ELR (cell line): ENCODE data around the gene FGB.
"Not testable (repeated sequence)": the region's sequence is repeated elsewhere in the genome, so short reads cannot be mapped to it uniquely, and the experiment has no call there.

Experiments
- DNase-seq: peaks from one replicate; pipeline ENCODE4 v3.0.0-alpha.2; 2015; ENCODE audit warnings: low read depth

FGB gene

DNA sequence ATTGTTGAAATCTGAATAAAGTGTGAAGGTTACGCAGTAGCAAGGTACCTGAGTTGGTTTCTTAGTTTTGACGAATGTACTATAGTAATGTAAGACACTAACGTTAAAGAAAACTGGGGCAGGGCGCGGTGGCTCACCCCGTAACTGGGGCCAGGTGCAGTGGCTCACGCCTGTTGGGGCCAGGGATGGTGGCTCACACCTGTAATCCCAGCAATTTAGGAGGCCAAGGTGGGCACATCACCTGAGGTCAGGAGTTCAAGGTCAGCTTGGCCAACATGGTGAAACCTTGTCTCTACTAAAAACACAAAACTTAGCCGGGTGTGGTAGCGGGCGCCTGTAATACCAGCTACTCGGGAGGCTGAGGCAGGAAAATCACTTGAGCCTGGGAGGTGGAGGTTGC is 34.5 kb downstream of the FGB start:
- not testable (repeated sequence) for DNase-seq

- DNase-seq = no peak
Measured at GRCh38 chr4:154597798-154598774, 35.3 kb downstream of the FGB start.

DNA sequence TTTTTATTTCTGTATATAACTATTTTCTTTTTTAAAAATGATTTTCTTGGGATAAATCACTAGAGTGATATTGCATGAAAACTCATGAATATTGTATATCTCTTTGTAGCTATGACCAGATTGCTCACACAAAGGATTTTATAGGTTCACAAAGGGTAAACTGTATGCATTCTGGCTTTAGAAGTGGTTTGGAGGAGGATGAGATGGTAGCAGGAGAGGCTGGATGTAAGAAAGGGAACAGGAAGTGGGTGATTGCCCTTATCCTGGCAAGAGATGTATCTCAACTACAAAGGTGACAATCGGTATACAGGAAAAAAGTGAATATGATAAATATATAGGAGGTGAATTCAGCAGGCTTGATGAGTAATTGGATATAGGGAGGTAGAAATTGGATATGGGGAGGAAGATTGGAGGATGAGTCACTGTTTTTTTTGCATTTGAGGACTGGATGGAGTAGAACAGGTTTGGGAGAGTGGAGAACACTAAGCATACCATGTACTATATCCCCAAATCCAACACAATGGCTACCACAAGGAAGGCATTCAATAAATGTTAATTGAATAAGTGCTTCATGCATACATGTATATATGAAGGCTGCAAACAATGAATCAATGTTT is 39.7 kb downstream of the FGB start:
- peak; percentile 3 for DNase-seq

- DNase-seq = no peak
Measured at GRCh38 chr4:154603033-154603943, 40.5 kb downstream of the FGB start.

GRCh38 chr4:154604696-154605200 is 41.9 kb downstream of the FGB start:
- DNase-seq = no peak

DNA sequence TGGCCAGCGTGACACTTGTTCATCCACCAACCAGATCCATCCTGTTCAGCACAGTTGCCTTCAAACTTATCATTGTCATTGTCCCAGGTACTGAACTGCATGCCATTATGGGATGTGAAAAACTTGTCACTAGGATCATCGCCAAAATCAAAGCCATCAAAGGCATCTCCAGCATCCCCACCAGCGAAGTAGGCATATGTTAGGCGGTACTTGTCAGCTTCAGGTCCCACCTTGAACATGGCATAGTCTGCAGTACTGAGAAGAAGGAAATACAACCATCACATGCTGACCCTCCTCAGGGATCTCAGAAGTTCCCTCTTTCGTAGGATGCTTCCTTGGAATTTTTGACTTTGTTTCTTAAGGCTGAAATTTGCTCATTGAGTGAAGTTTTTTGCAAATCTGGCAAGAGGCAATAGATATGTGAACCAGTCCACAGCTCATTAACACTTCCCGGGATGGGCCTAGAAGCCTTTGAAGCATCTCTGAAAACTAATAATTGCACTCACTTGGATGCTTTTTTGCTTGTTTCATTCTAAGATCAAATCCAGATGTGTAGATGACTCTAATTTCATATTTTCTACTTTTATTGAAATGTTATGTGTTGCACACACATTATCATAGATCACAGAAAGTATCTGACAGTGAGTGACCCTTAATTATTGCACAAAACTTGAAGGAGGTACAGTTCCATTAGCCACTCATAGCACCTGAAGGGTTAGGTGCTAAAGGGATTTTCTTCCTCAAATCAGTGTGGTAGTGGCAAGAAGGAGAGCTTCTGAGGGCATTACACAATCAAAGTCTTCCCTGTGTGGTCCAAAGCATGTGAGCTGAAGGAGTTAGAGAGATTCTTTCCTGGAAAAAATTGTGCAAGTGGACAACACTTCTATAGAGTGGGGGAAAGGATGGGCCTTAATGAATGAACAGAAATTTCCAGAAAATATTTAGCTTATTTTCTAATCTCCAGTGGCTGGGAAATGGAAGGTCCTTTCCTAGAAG is 44.2 kb downstream of the FGB start:
- no peak for DNase-seq

GRCh38 chr4:154608361-154609252 is 45.8 kb downstream of the FGB start:
- DNase-seq = no peak

DNA sequence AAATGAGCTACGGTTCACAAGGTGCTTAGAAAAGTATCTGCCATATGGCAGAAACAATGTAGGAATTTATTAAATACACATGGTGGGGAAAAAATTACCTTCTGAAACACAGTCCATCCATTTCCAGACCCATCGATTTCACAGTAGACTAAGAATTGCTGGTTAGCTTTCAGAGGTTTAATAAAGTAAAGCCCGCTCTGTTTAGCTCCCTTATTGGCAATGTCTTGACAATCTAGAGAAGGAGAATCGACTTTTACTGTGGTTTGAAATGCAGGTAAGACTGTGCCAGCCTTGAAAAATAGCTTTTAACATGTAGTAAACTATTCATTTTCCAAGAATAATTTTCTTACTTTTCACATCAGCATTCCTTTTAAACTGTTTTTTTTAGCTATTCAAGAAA is 46.7 kb downstream of the FGB start:
- DNase-seq = no peak

GRCh38 chr4:154610582-154610981 is 47.8 kb downstream of the FGB start:
- no peak for DNase-seq

GRCh38 chr4:154611833-154612232 is 49.0 kb downstream of the FGB start:
- no peak for DNase-seq

DNA sequence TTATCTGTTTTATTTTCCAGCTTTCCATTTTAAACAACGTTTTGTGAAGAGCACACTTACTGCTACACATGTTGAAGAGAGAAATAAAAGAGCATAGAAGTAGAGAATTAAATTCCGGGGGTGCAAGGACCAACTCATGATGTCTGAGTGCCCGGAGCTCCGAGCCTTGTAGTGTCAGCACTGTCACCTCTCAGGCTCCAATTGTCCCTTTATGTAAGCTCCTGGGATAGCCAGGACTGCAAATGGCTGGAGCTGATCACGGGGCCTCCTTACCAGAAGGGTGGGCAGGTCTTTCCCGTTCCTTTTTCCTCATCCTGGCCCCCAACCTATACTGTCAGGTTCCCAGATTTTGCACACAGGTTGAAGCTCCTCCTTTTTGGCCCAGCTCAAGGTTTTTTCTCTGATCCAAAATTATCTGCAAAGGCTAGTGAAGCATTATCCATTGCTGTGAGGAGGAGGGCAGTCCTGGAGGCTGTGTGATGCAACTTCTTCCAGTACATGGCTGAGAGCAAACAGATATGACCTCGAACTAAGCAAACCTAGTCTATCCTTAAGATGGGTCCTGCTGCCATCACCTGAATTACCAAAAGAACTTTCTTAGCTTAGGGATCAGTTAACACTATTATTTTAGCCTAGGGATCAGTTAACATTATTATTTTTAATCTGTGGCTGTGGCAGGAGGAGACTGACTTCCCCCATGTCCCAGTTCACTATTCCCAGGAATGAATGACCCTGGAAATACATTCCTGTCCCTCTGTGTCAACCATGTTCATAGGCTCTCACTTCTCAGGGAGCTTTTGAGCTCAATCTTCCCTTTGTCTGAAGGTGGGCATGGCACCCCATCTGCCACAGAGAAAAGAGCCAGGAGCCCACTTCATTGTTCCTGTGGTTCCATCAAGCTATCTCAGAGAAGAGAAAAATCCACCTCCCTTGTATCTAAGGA is 49.9 kb downstream of the FGB start, which contains the start of gene FGG:
TSS of gene FGG (minus strand) at position 185 of the 943 bp plus-strand sequence. CDS start at position 138, 47 bp downstream.
- DNase-seq = no peak

GRCh38 chr4:154614306-154614705 is 51.5 kb downstream of the FGB start:
- DNase-seq = no peak

- no peak for DNase-seq
Measured at GRCh38 chr4:154615211-154615610, 52.4 kb downstream of the FGB start.

DNA sequence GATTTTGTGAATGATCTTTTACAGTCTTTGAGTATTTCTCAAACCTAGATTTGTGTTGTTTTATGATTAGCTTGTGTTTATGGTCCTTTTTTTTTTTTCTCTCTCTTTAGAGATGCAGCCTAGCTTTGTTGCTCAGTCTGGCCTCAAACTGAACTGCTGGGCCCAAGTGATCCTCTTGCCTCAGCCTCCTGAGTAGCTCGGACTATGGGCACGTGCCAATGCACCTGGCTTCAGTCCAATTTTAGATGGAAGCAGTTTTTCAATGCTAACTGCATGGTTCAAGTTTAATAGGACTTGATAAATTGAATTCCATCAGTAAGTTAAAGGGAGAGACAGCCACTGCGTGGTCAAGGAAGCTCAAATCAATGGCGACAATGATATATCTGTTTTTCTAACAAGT is 53.5 kb downstream of the FGB start:
- DNase-seq = no peak

DNA sequence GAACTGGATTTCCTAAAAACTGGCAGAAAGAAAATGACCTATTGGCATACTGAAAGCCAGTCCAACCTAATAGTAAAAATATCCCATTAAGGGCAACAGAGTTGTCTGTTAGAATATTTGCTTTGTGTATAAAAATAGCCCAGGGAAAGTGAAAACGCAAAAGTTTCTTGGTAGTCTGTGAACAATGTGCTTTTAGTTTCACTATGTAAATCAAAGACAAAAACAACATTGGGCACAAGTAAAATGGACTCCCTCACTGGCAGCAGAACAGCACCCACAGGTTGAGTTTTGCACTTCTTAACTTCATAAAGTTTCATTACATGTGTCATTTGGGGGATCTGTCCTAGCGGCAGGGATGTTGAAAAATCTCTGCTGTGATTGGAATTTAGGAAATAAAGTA is 53.9 kb downstream of the FGB start:
- DNase-seq = no peak

DNA sequence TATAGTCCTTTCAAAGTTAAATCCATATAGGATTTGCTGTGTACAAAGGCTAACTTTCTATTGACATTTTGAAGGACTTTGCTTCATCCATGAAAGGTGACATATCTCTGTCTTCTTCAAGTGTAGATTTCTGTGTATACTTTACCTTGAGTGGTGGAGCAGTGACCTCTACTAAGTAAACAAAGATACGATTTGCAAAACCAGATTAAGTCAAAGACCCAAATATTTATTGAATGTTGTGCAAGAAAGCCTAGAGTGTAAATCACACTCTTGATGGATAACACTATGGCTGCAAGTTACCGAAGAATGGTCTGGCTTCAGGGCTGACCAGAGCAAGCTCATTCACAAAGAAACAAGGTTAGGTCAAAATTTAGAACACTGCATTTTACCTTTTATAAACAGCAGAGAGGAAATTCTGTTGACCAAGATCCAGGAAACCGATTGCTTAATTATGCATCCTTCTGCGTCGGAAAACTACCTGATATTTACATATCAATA is 55.1 kb downstream of the FGB start:
- DNase-seq = no peak

- DNase-seq = peak; percentile 55
Measured at GRCh38 chr4:154618708-154619315, 56.0 kb downstream of the FGB start.

DNA sequence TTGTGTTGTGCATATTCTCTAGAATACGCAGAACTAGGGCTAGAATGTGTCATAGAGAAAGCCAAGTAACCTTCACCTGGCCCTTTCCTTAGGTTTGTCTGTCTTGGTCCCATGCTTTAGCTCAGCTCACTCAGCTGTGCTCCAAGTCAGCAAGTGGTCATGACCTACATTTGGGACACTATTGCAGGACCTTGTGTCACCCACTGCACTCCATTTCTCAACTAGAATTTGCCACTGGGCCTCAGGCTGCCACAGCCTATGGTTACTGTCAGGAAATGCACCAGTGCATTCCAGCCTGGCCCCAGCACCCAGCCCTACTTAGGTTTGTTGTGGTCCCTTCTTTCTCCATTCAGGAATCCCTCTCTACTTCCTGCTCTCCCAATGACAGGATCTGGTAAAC is 57.3 kb downstream of the FGB start:
- no peak for DNase-seq
